Measurements from ENCODE around the gene IL11RA. TPM values are rescaled to one million over a fixed set of nuclear protein-coding genes. Genes with fewer than 3 reads are reported as not detected.

IL11RA gene
- total and polyA plus RNA-seq, 2 experiments from 2014 or later, result 88.2 to 98.7 TPM

DNA sequence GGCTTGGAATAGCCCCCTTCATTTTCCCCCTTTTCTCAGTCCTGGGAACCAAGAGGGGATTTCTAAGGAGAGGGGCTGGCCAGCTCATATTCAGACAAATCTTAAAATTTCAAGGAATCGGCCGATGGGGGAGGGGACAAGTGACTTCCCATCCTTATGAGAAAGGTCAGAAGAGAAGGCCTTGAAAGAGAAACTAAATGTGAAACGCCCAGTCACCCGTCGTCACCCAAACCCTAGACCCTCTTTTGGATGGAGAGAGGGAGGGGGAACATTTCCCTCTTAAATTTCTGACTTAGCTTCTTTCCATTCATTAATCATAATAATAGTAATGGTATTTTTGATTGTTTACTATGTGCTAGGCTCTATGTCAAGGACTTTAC, 39.9 kb downstream of the IL11RA start:
- no peaks in the 10 kb centered on the region for H3K4me1 ChIP-seq (ENCODE audit: low read depth)
- TF ChIP-seq, protein P1, sequence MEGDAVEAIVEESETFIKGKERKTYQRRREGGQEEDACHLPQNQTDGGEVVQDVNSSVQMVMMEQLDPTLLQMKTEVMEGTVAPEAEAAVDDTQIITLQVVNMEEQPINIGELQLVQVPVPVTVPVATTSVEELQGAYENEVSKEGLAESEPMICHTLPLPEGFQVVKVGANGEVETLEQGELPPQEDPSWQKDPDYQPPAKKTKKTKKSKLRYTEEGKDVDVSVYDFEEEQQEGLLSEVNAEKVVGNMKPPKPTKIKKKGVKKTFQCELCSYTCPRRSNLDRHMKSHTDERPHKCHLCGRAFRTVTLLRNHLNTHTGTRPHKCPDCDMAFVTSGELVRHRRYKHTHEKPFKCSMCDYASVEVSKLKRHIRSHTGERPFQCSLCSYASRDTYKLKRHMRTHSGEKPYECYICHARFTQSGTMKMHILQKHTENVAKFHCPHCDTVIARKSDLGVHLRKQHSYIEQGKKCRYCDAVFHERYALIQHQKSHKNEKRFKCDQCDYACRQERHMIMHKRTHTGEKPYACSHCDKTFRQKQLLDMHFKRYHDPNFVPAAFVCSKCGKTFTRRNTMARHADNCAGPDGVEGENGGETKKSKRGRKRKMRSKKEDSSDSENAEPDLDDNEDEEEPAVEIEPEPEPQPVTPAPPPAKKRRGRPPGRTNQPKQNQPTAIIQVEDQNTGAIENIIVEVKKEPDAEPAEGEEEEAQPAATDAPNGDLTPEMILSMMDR (IDR thresholded peaks at IDR 0.05; ENCODE audit: low read depth, low read length), result no peak
- DNase-seq (ENCODE audit: low read depth in 1 of 2, low spot score in 1 of 2), result no peak
- no peak overlapping the region for H3K27ac ChIP-seq
- H3K9me3 ChIP-seq (ENCODE audit: low read depth), result no peaks in the 10 kb centered on the region
- peaks cover 3% of the 10 kb centered on the region for H3K27me3 ChIP-seq
- H3K36me3 ChIP-seq, result no peaks in the 10 kb centered on the region
- no peak overlapping the region for H3K4me3 ChIP-seq

DNA sequence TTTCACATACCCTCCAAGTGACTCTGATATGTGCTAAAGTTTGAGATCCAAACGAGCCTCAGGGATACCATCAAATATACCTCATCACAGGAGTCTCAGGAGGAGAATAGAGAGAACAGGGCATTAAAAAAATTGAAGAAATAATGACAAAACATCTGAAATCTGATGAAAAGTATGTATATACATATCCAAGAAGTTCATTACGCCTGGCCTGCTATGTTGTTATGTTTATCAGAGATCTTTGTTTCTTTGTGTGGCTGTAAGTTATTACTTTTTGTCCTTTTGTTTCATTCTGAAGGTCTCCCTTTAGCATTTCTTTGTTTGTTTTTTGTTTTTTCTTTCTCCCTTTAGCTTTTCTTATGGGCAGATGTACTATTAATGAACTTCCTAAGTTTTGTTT, 41.6 kb downstream of the IL11RA start:
- DNase-seq (ENCODE audit: low read depth in 1 of 2, low spot score in 1 of 2), result no peak
- H3K4me3 ChIP-seq, result no peak overlapping the region
- H3K36me3 ChIP-seq, result no peaks in the 10 kb centered on the region

DNA sequence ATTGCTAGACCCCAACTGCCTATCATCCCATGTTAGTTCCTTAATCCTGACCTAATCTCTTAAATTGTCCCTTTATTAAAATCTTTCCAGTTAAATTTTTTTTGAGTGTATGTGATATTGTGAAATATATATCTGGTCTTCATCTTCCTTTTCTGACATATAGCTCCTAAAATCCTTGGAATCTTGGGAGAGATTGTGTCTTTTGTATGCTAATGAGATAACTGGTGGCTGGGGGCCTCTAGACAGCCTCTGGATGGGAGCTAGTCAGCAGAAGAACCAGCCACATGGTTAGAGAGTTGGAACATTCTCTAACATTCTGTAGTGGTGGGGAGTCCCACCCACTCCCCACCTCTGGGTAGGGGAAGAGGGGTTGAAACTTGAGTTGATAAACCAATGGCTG, 42.8 kb downstream of the IL11RA start:
- Histone ChIP-seq H3K27me3 (peaks cover 27% of the 10 kb centered on the region), H3K4me1 (ENCODE audit: low read depth) (no peaks in the 10 kb centered on the region), H3K27ac (no peak overlapping the region), H3K9me3 (ENCODE audit: low read depth) (no peaks in the 10 kb centered on the region), H3K4me3 (no peak overlapping the region), H3K36me3 (no peaks in the 10 kb centered on the region)
- TF ChIP-seq, protein P1 (IDR thresholded peaks at IDR 0.05; ENCODE audit: low read depth, low read length), result no peak
- DNase-seq (ENCODE audit: low read depth in 1 of 2, low spot score in 1 of 2), result no peak

More for the DNA sequence above, 41.6 kb downstream of the IL11RA start:
- H3K27ac ChIP-seq, result no peak overlapping the region
- no peaks in the 10 kb centered on the region for H3K9me3 ChIP-seq (ENCODE audit: low read depth)
- TF ChIP-seq, protein P1 (IDR thresholded peaks at IDR 0.05; ENCODE audit: low read depth, low read length), result no peak
- no peaks in the 10 kb centered on the region for H3K4me1 ChIP-seq (ENCODE audit: low read depth)
- peaks cover 15% of the 10 kb centered on the region for H3K27me3 ChIP-seq

DNA sequence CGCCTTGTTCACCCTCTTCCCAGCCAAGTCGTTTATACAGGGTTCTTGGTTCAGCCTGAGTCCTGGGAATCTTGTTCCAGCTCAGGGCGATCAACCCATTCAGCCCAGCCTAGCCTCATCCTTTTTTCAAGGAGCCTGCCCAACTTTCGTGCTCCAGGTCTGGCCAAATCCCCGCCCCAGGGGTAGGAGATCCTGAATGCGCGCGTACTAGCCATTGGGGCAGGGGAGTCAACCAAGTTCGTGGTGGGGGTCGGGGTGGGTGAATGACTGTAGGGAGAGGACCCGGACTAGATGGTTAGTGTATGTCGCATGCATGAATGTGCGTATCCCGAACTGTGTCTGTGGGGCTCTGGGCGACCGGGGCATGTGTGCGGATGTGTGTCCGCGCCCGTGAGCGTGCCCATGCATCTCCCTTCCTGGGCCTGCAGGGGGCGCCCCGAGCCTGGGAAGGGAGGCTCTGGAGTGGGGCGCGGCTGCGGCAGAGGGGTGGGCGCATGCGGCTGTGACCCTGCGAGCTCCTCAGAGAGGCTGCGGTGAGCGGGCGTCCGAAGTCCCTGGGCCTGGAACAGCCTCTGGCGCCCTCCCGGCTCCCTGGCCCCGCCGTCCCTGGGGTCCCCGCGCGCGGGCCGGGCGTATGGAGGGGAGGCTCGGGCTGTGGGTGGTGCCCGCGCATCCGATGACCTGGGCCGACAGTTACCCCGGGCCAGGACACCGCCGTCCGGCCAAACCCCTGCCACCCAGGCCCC, 49.2 kb downstream of the IL11RA start:
- H3K4me1 ChIP-seq (ENCODE audit: low read depth), result no peaks in the 10 kb centered on the region
- H3K9me3 ChIP-seq (ENCODE audit: low read depth), result no peaks in the 10 kb centered on the region
- H3K27me3 ChIP-seq, result peaks cover 42% of the 10 kb centered on the region
- DNase-seq (ENCODE audit: low read depth in 1 of 2, low spot score in 1 of 2), result peak; percentile 74 to 84
- peak overlapping the region; percentile 31 for H3K4me3 ChIP-seq
- H3K27ac ChIP-seq, result no peak overlapping the region
- no peaks in the 10 kb centered on the region for H3K36me3 ChIP-seq
- TF ChIP-seq, protein P1 (IDR thresholded peaks at IDR 0.05; ENCODE audit: low read depth, low read length), result peak; percentile 89

DNA sequence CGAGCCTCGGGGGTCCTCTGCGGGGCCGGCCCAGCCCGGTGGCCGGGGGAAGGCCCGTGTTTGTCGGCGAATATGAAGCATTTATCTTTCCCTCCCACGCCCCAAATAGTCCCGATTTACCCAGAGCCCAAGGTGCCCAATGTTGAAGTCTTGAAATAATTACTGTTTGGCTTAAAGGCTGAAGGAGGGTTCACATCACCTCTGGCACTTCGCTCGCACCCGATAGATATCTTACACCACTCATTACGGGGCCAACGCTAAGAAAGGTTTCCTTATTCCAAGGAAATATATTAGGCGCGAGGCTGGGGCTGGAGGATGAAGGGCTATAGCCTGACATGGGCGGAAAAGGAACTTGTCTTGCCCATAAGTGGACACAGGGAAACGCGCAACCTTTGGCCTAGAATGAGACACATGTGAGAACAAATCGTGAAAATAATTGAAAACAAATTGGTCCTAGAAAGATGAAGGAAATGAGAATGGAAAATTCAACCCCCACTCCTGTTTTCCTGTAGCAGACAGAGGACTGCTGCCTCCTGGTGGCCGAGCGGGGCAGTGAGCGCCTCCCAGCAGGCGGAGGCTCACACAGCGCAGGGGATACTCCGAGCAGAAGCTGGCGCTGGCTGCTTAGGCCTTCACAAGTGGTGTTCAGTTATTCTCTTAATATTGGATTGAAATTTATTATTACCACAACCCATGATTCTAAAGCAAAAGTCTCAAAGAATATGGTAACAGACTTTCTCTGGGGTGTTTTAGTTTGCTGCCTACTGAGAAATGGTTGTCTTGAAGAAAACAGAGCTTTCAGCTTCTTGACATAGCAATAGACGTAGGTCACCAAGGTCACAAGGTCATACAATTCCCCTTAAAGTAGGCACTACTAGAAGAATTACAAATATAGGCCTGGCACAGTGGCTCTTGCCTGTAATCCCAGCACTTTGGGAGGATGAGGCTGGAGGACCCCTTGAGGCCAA, 50.1 kb downstream of the IL11RA start:
- Histone ChIP-seq H3K36me3 (no peaks in the 10 kb centered on the region), H3K27ac (no peak overlapping the region), H3K27me3 (peaks cover 39% of the 10 kb centered on the region), H3K9me3 (ENCODE audit: low read depth) (no peaks in the 10 kb centered on the region), H3K4me3 (peak overlapping the region; percentile 31), H3K4me1 (ENCODE audit: low read depth) (no peaks in the 10 kb centered on the region)
- DNase-seq (ENCODE audit: low read depth in 1 of 2, low spot score in 1 of 2), result peak; percentile 84 to 91
- TF ChIP-seq, protein P1 (IDR thresholded peaks at IDR 0.05; ENCODE audit: low read depth, low read length), result peak; percentile 99

Measured in cardiac muscle cell (in vitro differentiated cells and primary cell).